ENCODE data around the gene KCNQ1.

KCNQ1 gene

GRCh38 chr11:2867142-2867541 lies 422.3 kb downstream of the KCNQ1 start:
- Histone ChIP-seq H3K9me3 (ENCODE audit: severe bottlenecking) (no peaks in the 10 kb centered on the region), H3K27me3 (ENCODE audit: insufficient read depth, poor library complexity, severe bottlenecking) (peaks cover 38% of the 10 kb centered on the region), H3K27ac (ENCODE audit: poor library complexity, severe bottlenecking) (no peak overlapping the region), H3K4me1 (ENCODE audit: insufficient read depth, poor library complexity, severe bottlenecking) (no peaks in the 10 kb centered on the region), H3K36me3 (ENCODE audit: low read depth) (no peaks in the 10 kb centered on the region), H3K4me3 (ENCODE audit: severe bottlenecking) (no peak overlapping the region)
- ATAC-seq (ENCODE audit: low read depth) = no peak
- TF ChIP-seq CTCF (IDR thresholded peaks at IDR 0.05; ENCODE audit: poor library complexity, severe bottlenecking) = no peak
- no peak for DNase-seq (ENCODE audit: low spot score)

GRCh38 chr11:2867722-2868505 lies 423.1 kb downstream of the KCNQ1 start:
- H3K27me3 ChIP-seq (ENCODE audit: insufficient read depth, poor library complexity, severe bottlenecking) = peaks cover 38% of the 10 kb centered on the region
- no peak for TF ChIP-seq CTCF (IDR thresholded peaks at IDR 0.05; ENCODE audit: poor library complexity, severe bottlenecking)
- H3K27ac ChIP-seq (ENCODE audit: poor library complexity, severe bottlenecking) = no peak overlapping the region
- ATAC-seq (ENCODE audit: low read depth) (no peak), DNase-seq (ENCODE audit: low spot score) (no peak)
- H3K4me1 ChIP-seq (ENCODE audit: insufficient read depth, poor library complexity, severe bottlenecking) = no peaks in the 10 kb centered on the region
- H3K9me3 ChIP-seq (ENCODE audit: severe bottlenecking) = no peaks in the 10 kb centered on the region
- no peak overlapping the region for H3K4me3 ChIP-seq (ENCODE audit: severe bottlenecking)
- no peaks in the 10 kb centered on the region for H3K36me3 ChIP-seq (ENCODE audit: low read depth)

- H3K27me3 ChIP-seq (ENCODE audit: insufficient read depth, poor library complexity, severe bottlenecking) = peaks cover 30% of the 10 kb centered on the region
- no peaks in the 10 kb centered on the region for H3K9me3 ChIP-seq (ENCODE audit: severe bottlenecking)
- no peak overlapping the region for H3K27ac ChIP-seq (ENCODE audit: poor library complexity, severe bottlenecking)
- no peaks in the 10 kb centered on the region for H3K4me1 ChIP-seq (ENCODE audit: insufficient read depth, poor library complexity, severe bottlenecking)
- TF ChIP-seq CTCF (IDR thresholded peaks at IDR 0.05; ENCODE audit: poor library complexity, severe bottlenecking) = no peak
- DNase-seq (ENCODE audit: low spot score) (no peak), ATAC-seq (ENCODE audit: low read depth) (no peak)
- H3K36me3 ChIP-seq (ENCODE audit: low read depth) = no peaks in the 10 kb centered on the region
- no peak overlapping the region for H3K4me3 ChIP-seq (ENCODE audit: severe bottlenecking)
Observed at GRCh38 chr11:2868506-2869133, 423.8 kb downstream of the KCNQ1 start.

GRCh38 chr11:2869134-2869526 lies 424.3 kb downstream of the KCNQ1 start:
- no peak for DNase-seq (ENCODE audit: low spot score)
- ATAC-seq (ENCODE audit: low read depth) = no peak
- no peak overlapping the region for H3K4me3 ChIP-seq (ENCODE audit: severe bottlenecking)
- H3K36me3 ChIP-seq (ENCODE audit: low read depth) = no peaks in the 10 kb centered on the region
- H3K27ac ChIP-seq (ENCODE audit: poor library complexity, severe bottlenecking) = no peak overlapping the region
- no peaks in the 10 kb centered on the region for H3K9me3 ChIP-seq (ENCODE audit: severe bottlenecking)
- H3K27me3 ChIP-seq (ENCODE audit: insufficient read depth, poor library complexity, severe bottlenecking) = peaks cover 30% of the 10 kb centered on the region
- no peaks in the 10 kb centered on the region for H3K4me1 ChIP-seq (ENCODE audit: insufficient read depth, poor library complexity, severe bottlenecking)
- no peak for TF ChIP-seq CTCF (IDR thresholded peaks at IDR 0.05; ENCODE audit: poor library complexity, severe bottlenecking)
